GM19463 (cell line): ENCODE data around the gene RCAN2.

ENCODE experiments used
- ATAC-seq: cut with Tn5 transposase; IDR thresholded peaks from one replicate; pipeline ENCODE4 v1.9.1; 2021; ENCODE audit warnings: mild to moderate bottlenecking, moderate library complexity; ENCODE audit not compliant: unreplicated experiment

The RCAN2 gene

GRCh38 chr6:46220352-46221221 lies 270.7 kb downstream of the RCAN2 start:
- ATAC-seq: peak; percentile 55

GRCh38 chr6:46219661-46220060 lies 271.6 kb downstream of the RCAN2 start:
- ATAC-seq: no peak

GRCh38 chr6:46218457-46218856 lies 272.8 kb downstream of the RCAN2 start:
- ATAC-seq: no peak

- peak; percentile 63 for ATAC-seq
These were observed 273.5 kb downstream of the RCAN2 start for GRCh38 chr6:46217671-46218131.

- no peak for ATAC-seq
These were observed 274.4 kb downstream of the RCAN2 start for GRCh38 chr6:46216879-46217278.

GRCh38 chr6:46215777-46216176 lies 275.5 kb downstream of the RCAN2 start:
- no peak for ATAC-seq

GRCh38 chr6:46215213-46215612 lies 276.0 kb downstream of the RCAN2 start:
- no peak for ATAC-seq

GRCh38 chr6:46211917-46212316 lies 279.3 kb downstream of the RCAN2 start:
- no peak for ATAC-seq

- no peak for ATAC-seq
These were observed 281.0 kb downstream of the RCAN2 start for GRCh38 chr6:46210294-46210693.

- no peak for ATAC-seq
These were observed 282.9 kb downstream of the RCAN2 start for GRCh38 chr6:46208303-46208702.

GRCh38 chr6:46207174-46207573 lies 284.1 kb downstream of the RCAN2 start:
- no peak for ATAC-seq

- ATAC-seq: no peak
These were observed 286.2 kb downstream of the RCAN2 start for GRCh38 chr6:46204880-46205650.

GRCh38 chr6:46203391-46204177 lies 287.7 kb downstream of the RCAN2 start:
- ATAC-seq: no peak

GRCh38 chr6:46201702-46202101 lies 289.5 kb downstream of the RCAN2 start:
- no peak for ATAC-seq

GRCh38 chr6:46199387-46199786 lies 291.9 kb downstream of the RCAN2 start:
- no peak for ATAC-seq

- no peak for ATAC-seq
These were observed 299.3 kb downstream of the RCAN2 start for GRCh38 chr6:46191961-46192360.

GRCh38 chr6:46190889-46191288 lies 300.4 kb downstream of the RCAN2 start:
- ATAC-seq: no peak

GRCh38 chr6:46189726-46190125 lies 301.5 kb downstream of the RCAN2 start:
- no peak for ATAC-seq

- no peak for ATAC-seq
These were observed 304.7 kb downstream of the RCAN2 start for GRCh38 chr6:46186583-46186982.

- no peak for ATAC-seq
These were observed 307.1 kb downstream of the RCAN2 start for GRCh38 chr6:46184114-46184513.

- peak; percentile 43 for ATAC-seq
These were observed 315.3 kb downstream of the RCAN2 start for GRCh38 chr6:46175976-46176375.
